8988T (cell line): ENCODE results near the gene MAGI3.
"Not testable (repeated sequence)": the region's sequence is repeated elsewhere in the genome, so short reads cannot be mapped to it uniquely, and the experiment has no call there.

Experiments
- DNase-seq: peaks from one replicate; pipeline ENCODE4 v3.0.0; 2011

The MAGI3 gene

DNA sequence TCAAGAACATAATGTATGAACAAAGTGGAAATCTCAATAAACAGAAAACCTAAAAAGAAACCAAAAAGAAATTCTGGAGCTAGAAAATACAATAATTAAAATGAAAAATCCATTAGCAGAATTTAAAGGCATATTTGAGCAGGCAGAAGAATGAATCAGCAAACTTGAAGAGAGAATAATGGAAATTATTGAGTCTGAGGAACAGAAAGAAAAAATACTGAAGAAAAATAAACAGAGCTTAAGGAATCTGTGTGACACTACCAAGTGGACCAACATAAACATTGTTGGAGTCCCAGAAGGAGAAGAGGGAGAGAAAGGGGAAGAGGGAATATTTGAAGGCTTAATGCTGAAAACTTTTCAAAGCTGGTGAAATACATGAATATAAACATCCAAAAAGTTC is 54.5 kb downstream of the MAGI3 start:
- no peak for DNase-seq

GRCh38 chr1:113451710-113452109 is 61.4 kb downstream of the MAGI3 start:
- DNase-seq: no peak

DNA sequence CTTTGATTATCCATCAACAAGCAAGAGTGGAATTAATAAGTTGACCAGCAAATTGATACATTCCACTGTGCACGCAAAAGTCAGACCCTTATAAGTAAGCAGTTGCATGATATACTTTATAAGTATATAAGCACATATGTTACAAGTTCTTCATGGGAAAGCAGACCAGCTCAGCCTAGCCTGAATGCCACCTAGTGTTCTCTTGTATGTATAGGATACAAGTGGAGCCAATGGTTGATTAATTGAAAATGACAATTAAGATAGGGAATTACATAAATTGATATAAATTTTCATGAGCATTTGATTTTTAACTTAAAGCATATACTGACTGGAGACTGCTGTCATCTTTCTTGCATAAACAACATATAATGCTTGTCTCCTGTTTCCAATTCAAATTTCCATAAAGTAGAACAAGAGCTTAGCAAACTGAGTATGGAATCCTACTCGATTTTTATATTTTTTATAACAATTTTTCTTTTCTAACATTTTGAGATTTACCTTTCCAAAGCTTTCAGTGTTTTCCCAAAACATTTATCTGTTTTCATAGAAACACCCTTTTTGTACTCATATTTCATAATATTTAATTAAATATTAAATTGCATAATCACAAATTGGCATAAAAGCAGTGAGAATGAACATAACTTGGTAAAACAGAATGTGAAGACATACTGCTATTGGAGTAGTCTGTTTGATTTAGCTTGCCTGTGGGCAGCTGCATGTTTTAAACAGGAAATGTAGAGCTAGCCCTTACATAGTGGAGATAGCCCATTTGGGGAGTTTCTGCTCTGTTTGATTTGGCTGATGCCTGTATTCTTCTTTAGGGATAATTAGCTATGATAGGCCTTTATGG is 62.8 kb downstream of the MAGI3 start:
- DNase-seq: no peak

DNA sequence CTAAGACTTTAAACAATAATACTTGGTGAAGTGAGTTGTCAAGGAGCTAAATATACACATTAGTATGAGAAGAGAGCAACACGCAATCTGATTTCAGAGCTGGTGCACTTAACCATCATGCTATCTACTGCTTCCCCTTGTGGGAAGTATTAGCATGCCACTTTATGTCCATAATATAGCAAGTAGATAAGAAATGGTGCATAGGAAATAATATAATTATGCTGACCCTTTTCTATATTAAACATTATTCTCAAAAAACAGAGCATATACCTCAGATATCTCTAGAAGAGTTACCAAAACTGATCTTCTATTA is 63.4 kb downstream of the MAGI3 start:
- no peak for DNase-seq

- no peak for DNase-seq
Measured at GRCh38 chr1:113455374-113455773, 65.1 kb downstream of the MAGI3 start.

DNA sequence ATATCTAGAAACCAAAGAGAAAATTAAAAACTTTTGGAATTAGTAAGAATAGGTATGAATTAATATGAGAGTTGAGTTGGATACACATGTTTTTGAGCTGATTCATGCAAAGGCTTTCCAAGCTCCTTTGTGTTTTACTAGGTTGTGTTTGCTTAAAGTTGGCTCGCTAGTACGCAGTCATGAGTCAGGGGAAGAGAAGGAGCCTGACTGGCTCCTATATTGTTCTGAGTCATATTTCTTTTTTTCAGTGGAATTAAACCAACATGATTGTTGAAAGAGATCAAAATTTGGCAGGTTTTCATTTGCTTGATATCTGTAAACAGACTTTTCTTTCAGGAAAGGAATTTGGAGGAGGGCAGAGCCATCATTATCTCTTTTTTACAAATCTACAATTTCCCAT is 66.7 kb downstream of the MAGI3 start:
- peak; percentile 24 for DNase-seq

DNA sequence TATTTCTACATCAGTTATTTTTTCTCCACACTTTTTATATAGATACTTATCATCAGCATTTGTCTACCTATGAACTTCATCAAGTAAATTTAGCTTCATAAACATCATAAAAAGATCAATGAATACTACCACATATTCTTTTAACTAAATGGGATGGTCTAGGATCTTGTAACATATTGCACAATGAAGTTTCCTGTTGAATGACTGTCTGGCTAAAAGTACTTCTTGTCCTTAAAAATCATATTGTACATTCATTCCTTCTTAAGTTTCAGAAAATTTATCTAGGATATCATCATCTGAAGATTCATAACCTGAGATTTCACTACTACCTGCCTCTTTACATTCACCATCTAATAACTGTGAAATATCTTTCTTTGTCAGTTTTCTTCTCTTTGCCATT is 69.0 kb downstream of the MAGI3 start:
- DNase-seq: no peak

DNA sequence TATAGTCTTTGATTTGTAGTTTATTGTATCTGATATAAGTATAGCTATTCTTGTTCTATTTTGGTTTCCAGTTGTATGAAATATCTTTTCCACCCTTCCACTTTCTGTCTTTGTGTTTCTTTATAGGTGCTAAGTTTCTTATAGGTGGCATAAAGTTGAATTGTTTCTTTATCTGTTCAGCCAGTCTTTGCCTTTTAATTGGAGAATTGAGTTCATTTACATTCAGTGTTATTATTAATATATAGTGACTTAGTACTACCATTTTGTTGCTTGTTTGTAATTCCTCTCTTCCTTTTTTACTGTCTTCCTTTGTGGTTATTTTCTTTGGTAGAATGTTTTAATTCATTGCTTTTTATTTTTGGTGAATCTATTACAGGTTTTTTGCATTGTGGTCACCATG is 77.7 kb downstream of the MAGI3 start:
- no peak for DNase-seq

DNA sequence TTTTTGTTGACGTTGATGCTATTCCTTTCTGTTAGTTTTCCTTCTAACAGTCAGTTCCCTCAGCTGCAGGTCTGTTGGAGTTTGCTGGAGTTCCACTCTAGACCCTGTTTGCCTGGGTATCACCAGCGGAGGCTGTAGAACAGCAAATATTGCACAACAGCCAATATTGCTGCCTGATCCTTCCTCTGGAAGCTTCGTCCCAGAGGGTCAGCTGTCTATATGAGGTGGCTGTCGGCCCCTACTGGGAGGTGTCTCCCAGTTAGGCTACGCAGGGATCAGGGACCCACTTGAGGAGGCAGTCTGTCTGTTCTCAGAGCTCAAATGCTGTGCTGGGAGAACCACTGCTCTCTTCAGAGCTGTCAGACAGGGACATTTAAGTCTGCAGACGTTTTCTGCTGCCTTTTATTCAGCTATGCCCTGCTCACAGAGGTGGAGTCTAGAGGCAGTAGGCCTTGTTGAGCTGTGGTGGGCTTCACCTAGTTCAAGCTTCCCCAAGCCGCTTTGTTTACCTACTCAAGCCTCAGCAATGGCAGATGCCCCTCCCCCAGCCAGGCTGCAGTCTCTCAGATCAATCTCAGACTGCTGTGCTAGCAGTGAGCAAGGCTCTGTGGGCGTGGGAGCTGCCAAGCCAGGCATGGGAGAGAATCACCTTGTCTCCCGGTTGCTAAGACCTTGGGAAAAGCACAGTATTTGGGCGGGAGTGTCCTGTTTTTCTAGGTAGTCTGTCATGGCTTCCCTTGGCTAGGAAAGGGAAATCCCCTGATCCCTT is 88.3 kb downstream of the MAGI3 start:
- not testable (repeated sequence) for DNase-seq

DNA sequence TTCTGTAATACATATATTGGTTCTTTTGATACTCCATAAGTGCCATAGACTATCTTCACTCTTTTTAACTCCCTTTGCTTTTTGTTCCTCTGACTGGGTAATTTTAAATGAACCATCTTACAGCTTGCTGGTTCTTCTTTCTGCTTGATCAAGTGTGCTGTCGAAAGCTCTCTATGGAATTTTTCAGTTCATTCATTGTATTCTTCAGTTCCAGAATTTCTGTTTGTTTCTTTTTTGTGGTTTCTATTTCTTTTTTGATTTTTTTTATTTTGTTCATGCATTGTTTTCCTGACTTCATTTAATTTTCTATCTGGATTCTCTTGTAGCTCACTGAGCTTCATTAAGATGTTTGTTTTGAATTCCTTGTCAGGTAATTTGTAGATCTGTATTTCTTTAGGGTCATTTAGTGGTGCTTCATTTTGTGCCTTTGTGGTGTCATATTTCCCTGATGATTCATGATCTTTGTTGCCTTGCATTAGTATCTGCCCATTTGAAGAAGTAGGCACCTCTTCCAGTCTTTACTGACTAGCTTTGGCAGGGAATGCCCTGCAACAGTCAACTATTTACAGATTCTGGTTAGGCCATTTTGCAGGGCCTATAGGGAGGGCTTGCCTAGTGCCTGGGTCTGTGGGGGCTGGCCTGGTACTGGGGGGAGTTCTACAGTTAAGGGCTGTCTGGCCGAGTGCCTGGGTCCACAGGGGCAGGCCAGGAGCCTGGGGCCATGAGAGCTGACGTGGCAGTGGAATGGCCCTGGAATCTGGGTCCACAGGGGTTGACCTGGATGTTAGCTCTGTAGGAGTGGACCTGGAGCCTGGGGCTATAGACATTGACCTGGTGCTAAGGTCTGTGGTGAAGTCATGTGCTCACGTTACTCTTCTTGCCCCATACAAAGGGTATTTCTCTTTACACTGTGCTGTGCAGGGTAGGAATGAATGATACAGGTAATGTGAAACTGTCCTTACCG is 89.7 kb downstream of the MAGI3 start:
- DNase-seq: no peak

DNA sequence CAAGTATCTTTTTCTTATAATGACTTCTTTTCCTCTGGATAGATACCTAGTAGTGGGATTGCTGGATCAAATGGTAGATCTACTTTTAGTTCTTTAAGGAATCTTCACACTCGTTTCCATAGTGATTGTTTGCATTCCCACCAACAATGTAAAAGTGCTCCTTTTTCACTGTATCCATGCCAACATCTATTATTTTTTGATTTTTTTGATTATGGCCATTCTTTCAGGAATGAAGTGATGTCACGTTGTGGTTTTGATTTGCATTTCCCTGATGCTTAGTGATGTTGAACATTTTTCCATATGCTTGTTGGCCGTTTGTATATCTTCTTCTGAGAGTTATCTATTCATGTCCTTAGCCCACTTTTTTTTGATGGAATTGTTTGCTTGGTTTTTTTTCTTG is 94.8 kb downstream of the MAGI3 start:
- not testable (repeated sequence) for DNase-seq

GRCh38 chr1:113488576-113489177 is 98.4 kb downstream of the MAGI3 start:
- no peak for DNase-seq

DNA sequence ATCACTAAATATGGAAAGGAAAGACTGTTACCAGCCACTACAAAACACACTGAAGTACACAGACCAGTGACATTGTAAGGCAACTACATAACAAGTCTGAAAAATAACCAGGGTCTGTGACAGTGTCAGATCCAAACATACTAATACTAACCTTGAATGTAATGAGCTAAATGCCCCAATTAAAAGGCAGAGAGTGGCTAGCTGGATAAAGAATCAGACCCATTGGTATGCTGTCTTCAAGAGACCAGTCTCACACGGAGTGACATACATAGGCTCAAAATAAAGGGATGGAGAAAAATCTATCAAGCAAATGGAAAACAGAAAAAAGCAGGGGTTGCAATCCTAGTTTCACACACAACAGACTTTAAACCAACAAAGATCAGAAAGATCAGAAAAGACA is 100.1 kb downstream of the MAGI3 start:
- DNase-seq: no peak

GRCh38 chr1:113493533-113493932 is 103.2 kb downstream of the MAGI3 start:
- DNase-seq: no peak

- DNase-seq: no peak
Measured at GRCh38 chr1:113505357-113505756, 115.0 kb downstream of the MAGI3 start.

GRCh38 chr1:113507552-113508214 is 117.4 kb downstream of the MAGI3 start:
- no peak for DNase-seq

DNA sequence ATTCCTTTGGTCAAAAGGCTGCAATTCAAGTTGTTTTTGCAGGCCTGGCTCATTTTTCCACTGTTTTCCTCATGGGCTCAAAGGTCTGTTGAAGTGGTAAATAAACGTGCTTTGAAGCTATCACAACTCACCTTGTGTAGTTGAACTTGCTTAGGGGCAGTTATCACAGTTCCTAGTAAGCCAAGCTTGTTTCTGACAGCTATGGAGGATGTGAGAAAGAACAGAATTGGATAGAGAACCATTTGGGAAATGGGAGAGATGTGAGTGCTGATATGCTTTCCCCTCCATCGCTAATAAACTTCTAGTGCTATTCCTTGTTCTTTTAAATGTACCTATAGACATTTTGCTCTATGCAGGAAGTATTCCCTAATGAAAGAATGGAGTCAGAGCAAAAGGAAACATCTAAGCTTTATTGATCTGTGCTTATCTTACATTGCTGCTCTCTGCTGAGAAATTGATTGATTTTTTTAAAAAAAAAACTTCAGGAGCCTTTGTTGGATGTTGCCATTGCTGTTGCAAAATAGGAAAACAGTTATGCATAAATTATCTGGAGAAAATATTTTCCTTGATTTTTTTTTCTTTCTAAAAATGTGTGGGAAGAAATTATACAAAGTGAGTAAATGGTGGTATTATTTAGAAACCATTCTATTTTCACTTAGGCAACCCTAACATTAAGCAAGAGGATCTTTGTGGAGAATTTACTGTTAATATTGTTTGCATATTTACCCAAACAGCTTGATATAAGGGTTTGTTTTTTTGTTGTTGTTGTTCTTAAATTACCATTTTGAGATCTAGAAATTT is 118.2 kb downstream of the MAGI3 start:
- no peak for DNase-seq

DNA sequence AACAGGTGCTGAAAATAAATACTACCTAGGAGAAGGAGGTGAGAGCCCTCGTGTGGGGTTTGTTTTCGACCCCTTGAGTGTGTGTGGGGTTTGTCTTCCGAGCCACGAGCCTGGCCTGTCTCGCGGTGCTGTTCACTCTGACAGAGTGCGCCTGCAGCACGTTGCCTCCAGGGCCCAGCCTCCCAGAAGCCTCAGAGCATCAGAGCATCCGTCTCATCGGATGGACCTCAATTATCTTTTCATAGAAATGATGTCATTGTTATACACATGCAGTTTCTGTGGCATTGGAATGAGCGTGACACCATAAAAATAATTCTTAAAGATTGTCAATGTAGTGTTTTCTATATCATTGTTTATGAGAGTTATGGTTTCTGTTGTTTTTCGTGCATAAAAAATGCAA is 119.5 kb downstream of the MAGI3 start:
- DNase-seq: not testable (repeated sequence)

GRCh38 chr1:113511269-113511668 is 121.0 kb downstream of the MAGI3 start:
- DNase-seq: no peak

DNA sequence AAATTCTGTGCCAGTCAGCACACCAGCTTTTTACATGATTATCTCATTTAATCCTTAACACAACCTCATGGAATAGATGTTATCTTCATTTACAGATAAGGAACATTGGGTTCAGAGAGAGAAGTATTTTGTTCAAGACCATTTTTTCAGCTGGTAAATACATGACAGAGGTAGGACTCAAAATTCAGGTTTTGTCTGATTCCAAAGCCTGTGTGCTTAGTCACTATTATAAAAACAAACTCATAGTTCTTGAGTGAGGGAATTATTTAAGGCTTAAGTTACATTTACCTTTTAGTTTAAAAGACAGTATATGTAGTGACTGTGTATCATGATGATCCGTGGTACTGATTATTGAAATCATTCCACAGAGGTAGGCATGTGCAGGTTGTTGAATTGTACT is 125.2 kb downstream of the MAGI3 start:
- no peak for DNase-seq

DNA sequence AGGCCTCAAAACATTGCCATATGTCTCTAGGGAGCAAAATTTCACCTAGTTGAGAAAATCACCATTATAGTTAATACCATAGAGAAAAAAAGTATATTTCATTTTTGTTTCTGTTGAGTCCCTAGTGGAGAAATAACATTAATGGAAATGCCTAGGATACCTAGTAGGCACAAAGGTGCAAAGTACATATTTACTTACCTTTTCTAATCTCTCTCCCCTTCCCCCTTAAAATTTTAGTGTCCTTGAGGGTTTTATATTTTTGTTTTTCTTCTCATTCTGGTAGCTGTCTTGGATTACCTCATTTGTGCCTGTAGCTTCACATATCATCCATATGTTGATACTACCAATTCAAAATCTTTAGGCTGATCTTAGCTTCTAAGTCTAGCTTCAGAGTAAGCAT is 127.0 kb downstream of the MAGI3 start:
- DNase-seq: no peak
